Neural progenitor cell (in vitro differentiated cells): ENCODE results near the gene G3BP2. TPM values are rescaled to one million over a fixed set of nuclear protein-coding genes. Genes with fewer than 3 reads are reported as not detected.

Source experiments
- DNase-seq: peaks from one replicate; pipeline ENCODE4 v3.0.0-alpha.2; 2016; ENCODE audit warnings: low spot score
- H2AFZ ChIP-seq: fragments of 200-600 bp; sonication (generic); replicated peaks from 2 replicates; pipeline ENCODE4 v1.6.1; 2016; ENCODE audit warnings: antibody characterized with exemption
- H3F3A ChIP-seq: fragments of 200-600 bp; sonication (generic); 2 replicates; pipeline ENCODE4 v1.6.1; 2016; ENCODE audit warnings: antibody characterized with exemption, low read depth
- H3K27ac ChIP-seq: fragments of 200-600 bp; sonication (generic); 2 replicates; pipeline ENCODE4 v1.5.1; 2016; ENCODE audit warnings: mild to moderate bottlenecking
- H3K27me3 ChIP-seq: fragments of 200-600 bp; sonication (generic); 2 replicates; pipeline ENCODE4 v1.6.1; 2016; ENCODE audit warnings: mild to moderate bottlenecking, moderate library complexity
- H3K36me3 ChIP-seq: fragments of 200-600 bp; sonication (generic); 2 replicates; pipeline ENCODE4 v1.5.1; 2016
- H3K4me1 ChIP-seq: fragments of 200-600 bp; sonication (generic); 2 replicates; pipeline ENCODE4 v1.6.1; 2016; ENCODE audit warnings: mixed run types
- H3K4me2 ChIP-seq: fragments of 200-600 bp; sonication (generic); 2 replicates; pipeline ENCODE4 v1.6.1; 2016
- H3K4me3 ChIP-seq: fragments of 200-600 bp; sonication (generic); 2 replicates; pipeline ENCODE4 v1.5.1; 2016
- H3K79me2 ChIP-seq: fragments of 200-600 bp; sonication (generic); 2 replicates; pipeline ENCODE4 v1.6.1; 2016; ENCODE audit warnings: low read depth
- H3K9ac ChIP-seq: fragments of 200-600 bp; sonication (generic); 2 replicates; pipeline ENCODE4 v1.6.1; 2016
- H3K9me3 ChIP-seq: fragments of 200-600 bp; sonication (generic); 2 replicates; pipeline ENCODE4 v1.5.1; 2016; ENCODE audit warnings: low read depth
- H4K20me1 ChIP-seq: fragments of 200-600 bp; sonication (generic); 2 replicates; pipeline ENCODE4 v1.6.1; 2016; ENCODE audit warnings: low read depth
- H3K27ac Mint-ChIP-seq: 3 replicates; pipeline ENCODE4 v1.8.0; 2021; ENCODE audit warnings: mixed read lengths
- H3K27me3 Mint-ChIP-seq: 2 replicates; pipeline ENCODE4 v1.8.0; 2022; ENCODE audit warnings: low read depth, mild to moderate bottlenecking, inconsistent platforms, moderate library complexity, mixed read lengths; ENCODE audit not compliant: insufficient read depth
- H3K36me3 Mint-ChIP-seq: 3 replicates; pipeline ENCODE4 v1.8.0; 2021; ENCODE audit warnings: mixed read lengths
- H3K4me1 Mint-ChIP-seq: 3 replicates; pipeline ENCODE4 v1.8.0; 2021; ENCODE audit warnings: mixed read lengths
- H3K4me3 Mint-ChIP-seq: 3 replicates; pipeline ENCODE4 v1.8.0; 2021; ENCODE audit warnings: mild to moderate bottlenecking, moderate library complexity, mixed read lengths
- H3K9me3 Mint-ChIP-seq: 3 replicates; pipeline ENCODE4 v1.8.0; 2020; ENCODE audit warnings: mixed read lengths
- EZH2 ChIP-seq: fragments of 200-600 bp; sonication (generic); IDR thresholded peaks from 2 replicates; pipeline ENCODE4 v1.6.1; 2017; ENCODE audit warnings: antibody characterized with exemption, mild to moderate bottlenecking, moderate library complexity
- EZH2phosphoT487 ChIP-seq: fragments of 200-600 bp; sonication (generic); IDR thresholded peaks from 2 replicates; pipeline ENCODE4 v1.6.1; 2017; ENCODE audit warnings: antibody characterized with exemption
- total RNA-seq: library from RNA; depleted of rRNA; stranded (reverse); fragments of >200 nt; gene quantifications from 2 replicates; pipeline ENCODE4 v1.2.3, GENCODE V29; 2015; ENCODE audit warnings: low replicate concordance
- TF ChIP-seq, protein P1 (sequence below): fragments of 200-600 bp; sonication (generic); IDR thresholded peaks from 2 replicates; pipeline ENCODE4 v1.5.1; 2017; ENCODE audit warnings: antibody characterized with exemption, mild to moderate bottlenecking

G3BP2 gene
- total RNA-seq, 1 donor from 2014 or later, result 241 TPM

DNA sequence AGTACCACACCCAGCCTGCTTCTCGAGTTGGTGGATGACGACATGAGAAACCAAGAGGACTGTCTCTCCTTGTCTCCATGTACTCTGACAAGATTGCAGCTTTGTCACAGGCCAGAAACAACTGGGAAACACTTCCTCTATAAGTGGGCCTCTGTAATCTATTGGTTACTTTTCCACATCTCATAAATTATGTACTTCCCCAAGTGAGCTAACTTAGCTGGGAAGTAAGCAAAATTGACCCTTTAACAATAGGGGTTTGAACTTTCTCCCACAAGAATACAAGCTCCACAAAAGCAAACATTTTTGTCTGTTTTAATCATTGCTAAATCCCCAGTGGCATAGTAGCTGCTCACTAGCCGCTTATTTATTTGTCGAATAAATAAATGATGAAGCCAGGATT lies 37.0 kb upstream of the G3BP2 start:
- no peak overlapping the region for H3K27ac ChIP-seq
- TF ChIP-seq, protein P1, sequence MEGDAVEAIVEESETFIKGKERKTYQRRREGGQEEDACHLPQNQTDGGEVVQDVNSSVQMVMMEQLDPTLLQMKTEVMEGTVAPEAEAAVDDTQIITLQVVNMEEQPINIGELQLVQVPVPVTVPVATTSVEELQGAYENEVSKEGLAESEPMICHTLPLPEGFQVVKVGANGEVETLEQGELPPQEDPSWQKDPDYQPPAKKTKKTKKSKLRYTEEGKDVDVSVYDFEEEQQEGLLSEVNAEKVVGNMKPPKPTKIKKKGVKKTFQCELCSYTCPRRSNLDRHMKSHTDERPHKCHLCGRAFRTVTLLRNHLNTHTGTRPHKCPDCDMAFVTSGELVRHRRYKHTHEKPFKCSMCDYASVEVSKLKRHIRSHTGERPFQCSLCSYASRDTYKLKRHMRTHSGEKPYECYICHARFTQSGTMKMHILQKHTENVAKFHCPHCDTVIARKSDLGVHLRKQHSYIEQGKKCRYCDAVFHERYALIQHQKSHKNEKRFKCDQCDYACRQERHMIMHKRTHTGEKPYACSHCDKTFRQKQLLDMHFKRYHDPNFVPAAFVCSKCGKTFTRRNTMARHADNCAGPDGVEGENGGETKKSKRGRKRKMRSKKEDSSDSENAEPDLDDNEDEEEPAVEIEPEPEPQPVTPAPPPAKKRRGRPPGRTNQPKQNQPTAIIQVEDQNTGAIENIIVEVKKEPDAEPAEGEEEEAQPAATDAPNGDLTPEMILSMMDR, result no peak
- no peak for TF ChIP-seq EZH2
- no peak for TF ChIP-seq EZH2phosphoT487
- H3K27me3 Mint-ChIP-seq, result peaks cover 3% of the 10 kb centered on the region
- H3K9me3 ChIP-seq, result no peaks in the 10 kb centered on the region
- H3K9me3 Mint-ChIP-seq, result no peaks in the 10 kb centered on the region
- no peak for DNase-seq
- no peaks in the 10 kb centered on the region for H3K27me3 ChIP-seq
- H3K27ac Mint-ChIP-seq, result no peak overlapping the region
- no peaks in the 10 kb centered on the region for H3K36me3 ChIP-seq
- H4K20me1 ChIP-seq, result no peaks in the 10 kb centered on the region
- no peaks in the 10 kb centered on the region for H3K36me3 Mint-ChIP-seq
- no peak overlapping the region for H3K4me3 Mint-ChIP-seq
- no peak overlapping the region for H3K4me3 ChIP-seq
- H3K79me2 ChIP-seq, result peaks cover 53% of the 10 kb centered on the region
- H3F3A ChIP-seq, result peaks cover 15% of the 10 kb centered on the region
- H3K4me1 ChIP-seq, result peaks cover 10% of the 10 kb centered on the region
- no peak overlapping the region for H3K9ac ChIP-seq
- no peak overlapping the region for H3K4me2 ChIP-seq
- H3K4me1 Mint-ChIP-seq, result peaks cover 12% of the 10 kb centered on the region
- H2AFZ ChIP-seq, result no peak overlapping the region

DNA sequence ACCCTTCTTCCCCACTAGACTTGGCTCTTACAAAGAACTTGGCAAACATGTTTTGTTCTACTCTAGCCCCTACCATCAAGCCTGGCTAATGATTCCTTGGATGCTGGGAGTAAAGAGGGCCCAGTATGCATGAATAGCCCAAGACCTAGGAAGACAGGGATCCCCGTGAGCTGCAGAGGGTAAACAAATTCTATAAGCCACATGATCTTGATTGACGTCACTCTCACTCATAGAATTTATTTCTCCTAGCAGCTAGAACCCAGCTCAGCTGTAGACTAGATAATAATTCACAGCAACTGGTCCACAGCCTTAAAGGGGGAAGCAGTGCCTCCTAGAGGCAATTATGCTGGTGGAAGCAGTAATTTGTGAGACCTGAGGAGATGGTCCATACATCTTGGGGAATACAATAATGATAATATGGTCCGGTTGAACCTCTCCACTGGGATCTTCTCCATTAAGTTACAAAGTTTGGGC lies 35.0 kb upstream of the G3BP2 start:
- Histone ChIP-seq H4K20me1 (no peaks in the 10 kb centered on the region), H3K27me3 (no peaks in the 10 kb centered on the region), H3K36me3 (no peaks in the 10 kb centered on the region), H2AFZ (no peak overlapping the region), H3F3A (peaks cover 21% of the 10 kb centered on the region), H3K27ac (no peak overlapping the region), H3K79me2 (peaks cover 51% of the 10 kb centered on the region), H3K4me2 (no peak overlapping the region), H3K4me3 (no peak overlapping the region), H3K9ac (no peak overlapping the region), H3K9me3 (no peaks in the 10 kb centered on the region), H3K4me1 (peaks cover 15% of the 10 kb centered on the region)
- TF ChIP-seq EZH2phosphoT487 (no peak), EZH2 (no peak)
- TF ChIP-seq, protein P1, result peak; percentile 53
- Mint-ChIP-seq H3K4me3 (no peak overlapping the region), H3K4me1 (peaks cover 13% of the 10 kb centered on the region), H3K36me3 (no peaks in the 10 kb centered on the region), H3K9me3 (no peaks in the 10 kb centered on the region), H3K27ac (no peak overlapping the region), H3K27me3 (peaks cover 3% of the 10 kb centered on the region)
- peak; percentile 16 for DNase-seq

DNA sequence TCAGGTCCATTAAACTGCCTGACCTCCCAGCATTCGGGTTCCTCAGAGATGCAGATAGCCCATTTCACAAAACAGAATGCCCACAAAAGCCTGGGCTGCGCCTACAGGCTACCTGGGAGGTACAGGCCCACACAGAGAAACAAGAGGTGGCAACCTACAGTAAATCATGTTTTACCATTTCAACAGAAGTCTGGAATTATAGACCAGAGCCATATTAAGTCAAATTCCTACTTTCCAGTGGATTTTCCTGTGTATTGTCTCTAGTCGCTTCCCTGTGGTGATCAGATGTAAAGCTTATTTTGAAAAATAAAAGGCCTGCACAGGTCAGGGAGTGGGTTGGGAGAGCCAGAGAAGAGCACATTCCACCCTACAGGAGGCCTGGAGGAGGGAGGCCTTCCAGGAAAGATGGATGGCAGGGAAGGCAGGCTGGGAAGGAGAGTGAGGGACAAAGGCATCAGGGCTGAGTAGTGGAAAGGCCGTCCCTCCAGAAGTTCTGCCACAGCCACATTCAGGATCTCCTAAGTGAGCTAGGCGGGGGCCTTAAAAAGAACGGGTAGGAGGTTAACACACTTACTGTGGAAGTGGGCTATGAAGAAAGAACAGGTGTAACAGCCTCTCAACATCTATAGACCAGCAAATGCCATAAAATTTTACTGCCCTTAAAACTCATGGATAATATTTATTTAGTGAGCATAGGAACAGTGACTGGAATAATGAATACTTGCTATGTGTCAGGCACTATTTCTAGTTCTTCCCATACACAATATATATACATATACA lies 32.2 kb upstream of the G3BP2 start:
- no peaks in the 10 kb centered on the region for H3K36me3 ChIP-seq
- Mint-ChIP-seq H3K4me3 (peak overlapping the region; percentile 30), H3K9me3 (no peaks in the 10 kb centered on the region), H3K36me3 (no peaks in the 10 kb centered on the region), H3K27me3 (peaks cover 3% of the 10 kb centered on the region), H3K27ac (peak overlapping the region; percentile 90), H3K4me1 (peaks cover 13% of the 10 kb centered on the region)
- no peak overlapping the region for H3K4me3 ChIP-seq
- no peaks in the 10 kb centered on the region for H4K20me1 ChIP-seq
- TF ChIP-seq, protein P1, result peak; percentile 40
- no peak for TF ChIP-seq EZH2phosphoT487
- H3F3A ChIP-seq, result peaks cover 21% of the 10 kb centered on the region
- H3K27me3 ChIP-seq, result no peaks in the 10 kb centered on the region
- H3K9ac ChIP-seq, result no peak overlapping the region
- peak overlapping the region; percentile 88 for H3K27ac ChIP-seq
- H3K9me3 ChIP-seq, result no peaks in the 10 kb centered on the region
- H3K79me2 ChIP-seq, result peaks cover 52% of the 10 kb centered on the region
- peak; percentile 77 for DNase-seq
- H2AFZ ChIP-seq, result peak overlapping the region; percentile 11
- peaks cover 15% of the 10 kb centered on the region for H3K4me1 ChIP-seq
- peak overlapping the region; percentile 41 for H3K4me2 ChIP-seq
